Non-pigmented ciliary epithelial cell (primary cell): Measurements from ENCODE around the gene NAALADL2.

Experiments
- DNase-seq: peaks from one replicate; pipeline ENCODE4 v3.0.0-alpha.2; 2010; ENCODE audit warnings: low read depth

The NAALADL2 gene

DNA sequence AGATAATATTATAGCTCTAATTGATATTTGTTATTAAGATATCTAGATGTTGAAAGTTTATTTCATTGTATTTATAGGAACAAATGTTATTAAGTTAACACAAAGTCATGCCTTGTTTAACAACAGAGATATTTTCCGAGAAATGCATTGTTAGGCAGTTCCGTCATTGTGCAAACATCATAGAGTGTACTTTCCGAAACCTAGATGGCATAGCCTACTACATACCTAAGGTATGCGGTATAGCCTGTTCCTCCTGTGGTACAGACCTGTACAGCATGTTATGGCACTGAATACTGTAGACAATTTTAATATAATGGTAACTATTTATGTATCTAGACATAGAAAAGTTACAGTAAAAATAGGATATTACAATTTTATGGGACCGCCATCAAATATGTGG lies 114.3 kb downstream of the NAALADL2 start:
- DNase-seq, result no peak

DNA sequence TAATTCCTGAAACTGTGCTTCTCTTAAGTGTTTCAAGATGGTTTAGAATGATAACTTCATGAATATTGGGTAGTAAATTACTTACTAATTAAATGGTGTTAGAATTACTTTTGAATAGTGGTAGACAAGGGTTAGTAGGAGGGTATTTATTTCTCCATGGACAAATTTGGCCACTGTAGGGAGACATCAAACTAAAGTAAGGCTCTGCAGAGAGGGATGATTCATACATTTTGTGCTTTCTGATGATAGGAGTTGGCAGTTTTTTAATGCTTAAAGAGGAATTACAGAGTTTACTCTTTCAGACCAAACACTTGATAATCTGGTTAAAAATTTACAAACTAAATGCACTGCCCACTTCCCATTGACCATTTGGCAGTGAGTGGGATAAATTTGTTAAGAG lies 127.6 kb downstream of the NAALADL2 start:
- DNase-seq, result no peak

GRCh38 chr3:175001091-175001490 lies 142.0 kb downstream of the NAALADL2 start:
- no peak for DNase-seq

- peak; percentile 86 for DNase-seq
These were observed 143.6 kb downstream of the NAALADL2 start for GRCh38 chr3:175002732-175003143.

DNA sequence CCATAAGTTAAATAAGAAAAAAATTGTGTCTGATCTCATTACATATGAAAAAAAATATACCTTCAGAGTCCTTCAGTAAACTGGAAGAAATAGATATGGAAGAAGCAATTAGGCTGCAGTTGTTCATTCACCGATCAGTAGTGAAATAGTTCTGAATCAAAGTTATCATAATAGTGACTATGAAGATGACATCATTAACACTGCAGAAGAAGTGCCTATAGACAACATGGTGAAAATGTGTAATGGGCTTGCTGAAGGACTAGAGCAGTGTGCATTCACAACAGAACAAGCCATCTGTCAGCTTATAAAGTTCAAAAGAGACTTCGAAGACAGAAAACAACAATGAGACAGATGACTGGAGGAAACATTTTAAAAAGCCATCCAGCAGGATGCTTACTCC lies 144.5 kb downstream of the NAALADL2 start:
- DNase-seq, result no peak

- DNase-seq, result no peak
These were observed 146.1 kb downstream of the NAALADL2 start for GRCh38 chr3:175005193-175005592.

DNA sequence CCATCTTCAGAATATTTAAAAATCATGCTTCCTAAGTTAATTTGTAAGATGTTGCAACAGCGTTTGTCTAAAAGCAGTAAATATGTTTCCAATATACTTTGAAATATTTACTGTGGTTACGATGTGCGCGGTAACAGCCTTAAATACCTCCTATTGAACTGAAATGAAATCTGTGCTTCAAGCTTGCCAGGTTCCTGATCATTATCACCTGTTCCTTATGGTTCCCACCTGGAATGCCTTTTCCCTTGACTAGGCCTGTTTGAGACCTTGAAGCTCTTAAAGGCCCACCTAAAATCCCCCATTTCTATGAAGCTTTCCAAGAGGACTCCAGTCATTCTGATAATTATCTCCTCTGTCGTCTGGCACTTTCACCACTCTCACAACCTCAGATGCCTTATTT lies 146.7 kb downstream of the NAALADL2 start:
- DNase-seq, result no peak

DNA sequence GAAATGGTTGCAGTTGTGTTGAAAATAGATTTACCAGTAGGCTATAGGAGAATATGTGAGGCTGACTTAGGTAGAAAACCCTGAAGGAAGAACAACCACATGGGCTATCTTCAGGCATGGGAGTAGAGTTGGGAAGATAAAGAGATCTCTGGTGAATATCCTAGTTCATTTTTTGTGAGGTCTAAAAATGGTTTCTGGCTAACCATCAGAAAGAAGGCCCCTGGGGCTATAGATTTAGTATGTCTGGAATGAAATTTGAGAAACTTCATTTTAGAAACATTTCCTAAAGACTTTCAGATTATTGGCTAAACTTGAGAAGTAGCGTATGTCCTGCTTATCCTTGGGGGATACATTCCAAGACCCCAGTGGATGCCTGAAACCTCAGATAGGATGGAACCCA lies 148.2 kb downstream of the NAALADL2 start:
- DNase-seq, result no peak

- DNase-seq, result no peak
These were observed 150.2 kb downstream of the NAALADL2 start for GRCh38 chr3:175009295-175009694.

- DNase-seq, result no peak
These were observed 156.0 kb downstream of the NAALADL2 start for GRCh38 chr3:175015056-175015635.

DNA sequence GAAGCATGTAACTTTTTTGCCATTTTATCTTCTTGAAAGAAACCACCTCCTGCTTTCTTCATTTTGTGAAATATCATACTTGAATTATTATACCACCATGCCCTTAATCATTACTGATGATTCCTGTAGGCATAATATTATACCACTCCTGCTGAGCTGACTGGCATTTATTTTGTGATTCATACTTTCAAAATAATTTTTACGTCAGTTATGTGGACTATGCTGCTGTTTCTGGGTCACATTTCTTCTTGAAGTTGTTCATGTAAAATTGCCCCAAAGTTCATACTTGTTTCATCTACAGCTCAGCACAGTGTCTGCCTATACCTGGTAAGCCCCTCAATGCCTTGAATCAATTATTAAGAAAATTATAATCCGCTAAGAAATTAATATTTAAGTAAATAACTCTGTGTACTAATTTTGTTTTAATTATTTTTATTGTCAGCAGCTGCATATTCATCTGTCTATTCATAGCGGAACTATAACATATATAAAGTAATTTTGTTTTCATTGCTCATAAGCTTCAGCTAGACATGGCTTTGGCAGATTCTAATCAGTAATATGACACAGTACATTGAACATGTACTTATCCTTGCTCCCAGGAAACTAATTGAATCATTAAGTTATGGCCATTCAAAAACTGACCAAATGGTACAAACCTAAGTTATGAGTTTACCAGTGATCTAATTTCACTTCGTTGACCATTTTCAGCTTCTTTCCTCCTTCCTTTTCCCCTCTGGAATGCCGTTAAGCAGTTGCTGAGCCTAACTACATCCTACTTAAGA lies 160.0 kb downstream of the NAALADL2 start:
- no peak for DNase-seq

GRCh38 chr3:175020101-175020500 lies 161.0 kb downstream of the NAALADL2 start:
- DNase-seq, result no peak

- no peak for DNase-seq
These were observed 170.7 kb downstream of the NAALADL2 start for GRCh38 chr3:175029828-175030227.

- no peak for DNase-seq
These were observed 180.7 kb downstream of the NAALADL2 start for GRCh38 chr3:175039875-175040274.

DNA sequence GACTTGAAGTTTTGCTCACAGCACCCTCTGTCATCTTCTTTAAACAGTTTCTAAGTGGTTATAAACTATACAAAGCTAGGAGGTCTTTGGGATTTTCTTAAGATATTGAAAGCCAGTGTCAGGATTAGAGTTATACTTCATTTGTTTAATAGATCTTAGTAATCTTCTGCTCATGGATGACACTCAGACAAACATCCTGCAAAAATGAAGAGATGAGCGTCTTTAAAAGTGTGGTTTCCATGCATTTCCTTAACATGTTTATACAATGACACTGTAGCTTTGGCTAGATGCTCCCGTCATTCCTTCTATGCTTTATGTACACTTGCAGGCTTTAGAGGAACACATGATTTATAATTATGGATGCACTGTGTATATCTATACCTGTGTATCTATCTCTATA lies 182.2 kb downstream of the NAALADL2 start:
- DNase-seq, result no peak

- no peak for DNase-seq
These were observed 187.5 kb downstream of the NAALADL2 start for GRCh38 chr3:175046601-175047000.

DNA sequence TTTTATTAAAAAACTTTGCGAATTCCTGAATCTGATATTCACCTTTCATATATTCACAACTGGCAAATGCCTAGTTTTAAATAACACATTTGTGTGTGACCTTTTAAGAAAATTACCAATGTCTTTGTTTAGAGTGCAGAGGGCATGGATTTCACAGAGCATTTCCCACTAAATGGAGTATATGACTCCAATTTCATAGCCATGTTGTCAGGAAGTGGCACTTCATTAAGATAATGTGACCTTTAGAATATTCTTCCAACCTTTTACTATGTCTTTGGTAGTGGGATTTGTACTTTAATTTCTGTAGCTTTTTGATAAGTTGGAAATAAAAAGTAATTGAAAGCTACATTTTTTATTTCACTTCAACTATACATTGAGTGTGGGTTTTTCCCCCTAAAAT lies 188.7 kb downstream of the NAALADL2 start:
- DNase-seq, result no peak

DNA sequence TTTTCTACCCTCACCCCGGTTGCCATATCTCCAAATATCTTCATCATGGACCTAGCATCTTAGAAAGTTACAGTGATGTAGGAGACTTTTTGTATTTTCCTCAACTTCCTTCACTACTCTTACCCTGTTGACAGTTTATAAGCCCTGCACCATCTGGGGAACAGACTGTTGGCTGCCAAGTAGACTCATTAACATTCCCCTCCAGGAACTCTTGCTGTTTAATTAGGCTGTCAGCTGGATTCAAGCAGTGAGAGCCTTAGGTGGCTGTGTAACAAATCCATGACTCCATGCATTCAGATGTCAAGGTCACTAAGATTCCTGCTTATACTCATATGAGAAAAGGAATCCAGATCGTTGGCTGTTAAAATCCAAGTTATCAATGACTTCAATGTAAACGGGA lies 198.3 kb downstream of the NAALADL2 start:
- no peak for DNase-seq

DNA sequence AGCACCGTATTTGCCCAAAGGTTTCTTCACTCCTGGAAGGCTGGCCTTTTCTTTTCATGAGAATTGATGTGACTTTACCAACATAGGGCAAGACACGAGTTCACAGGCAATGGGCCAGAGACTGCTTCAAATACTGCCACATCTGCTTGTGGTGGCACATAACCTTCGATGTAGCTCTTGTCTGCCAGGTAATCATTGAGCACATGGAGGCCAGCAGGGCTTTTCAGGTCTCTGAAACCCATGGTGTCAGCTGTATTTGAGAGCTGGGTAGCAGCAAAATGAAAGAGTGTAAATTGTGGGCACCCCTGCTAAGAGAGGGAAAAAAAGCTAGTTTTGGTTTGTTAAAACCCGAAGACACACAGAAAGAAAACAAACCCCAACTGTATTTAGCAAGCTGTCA lies 200.7 kb downstream of the NAALADL2 start:
- no peak for DNase-seq

DNA sequence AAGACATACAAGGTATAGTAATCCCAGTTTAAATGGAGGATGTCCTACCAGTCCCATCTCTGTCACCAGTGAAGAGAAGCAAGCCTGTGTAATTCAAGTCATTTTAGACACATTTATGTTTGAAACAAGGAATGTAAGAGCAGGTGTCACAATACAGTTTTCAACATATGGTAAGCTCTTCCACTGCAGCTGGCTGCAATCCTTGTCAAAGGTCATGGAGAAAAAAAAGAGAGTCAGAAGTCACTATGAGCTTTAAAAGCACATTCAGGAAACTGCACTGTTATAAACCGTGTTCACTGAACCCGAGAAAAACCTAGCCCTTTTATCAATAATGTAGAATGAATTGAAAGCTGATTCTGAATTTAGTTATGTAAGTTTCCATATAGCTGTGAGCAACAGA lies 206.4 kb downstream of the NAALADL2 start:
- DNase-seq, result no peak

DNA sequence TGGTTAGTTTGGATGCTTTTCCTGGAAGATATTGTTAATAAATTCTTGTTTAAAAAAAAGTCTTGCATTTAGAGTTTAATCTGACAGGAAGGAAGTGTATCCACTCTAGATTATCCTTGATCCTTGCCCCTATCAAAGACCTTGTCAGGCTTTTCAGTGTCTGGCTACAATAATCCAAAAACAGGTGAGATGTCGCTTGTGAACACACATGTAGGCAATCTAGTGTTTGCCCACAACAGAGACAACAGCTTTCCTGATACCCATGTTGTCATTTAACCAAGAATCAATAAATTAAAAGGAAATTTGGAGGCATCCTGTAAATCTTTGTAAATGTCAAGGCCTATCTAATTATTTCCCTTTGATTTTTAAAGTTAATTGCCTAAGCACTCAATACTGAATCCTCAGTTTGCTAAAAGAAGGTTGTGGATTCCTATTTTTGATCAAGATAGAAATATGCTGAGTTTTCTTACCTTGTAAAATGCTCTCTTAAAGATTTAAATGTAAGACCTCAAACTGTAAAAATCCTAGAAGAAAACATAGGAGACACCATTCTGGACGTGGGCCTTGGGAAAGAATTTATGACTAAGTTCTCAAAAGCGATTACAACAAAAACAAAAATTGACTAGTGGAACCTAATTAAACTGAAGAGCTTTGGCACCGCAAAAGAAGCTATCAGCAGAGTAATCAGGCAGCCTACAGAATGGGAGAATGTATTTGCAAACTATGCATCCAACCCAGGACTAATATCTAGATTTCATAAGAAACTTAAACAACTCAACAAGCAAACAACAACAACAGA lies 207.7 kb downstream of the NAALADL2 start:
- no peak for DNase-seq

- no peak for DNase-seq
These were observed 209.5 kb downstream of the NAALADL2 start for GRCh38 chr3:175068587-175068986.

GRCh38 chr3:175070946-175071345 lies 211.8 kb downstream of the NAALADL2 start:
- DNase-seq, result no peak
